ENCODE data around the gene ARHGAP24. TPM values are rescaled to one million over a fixed set of nuclear protein-coding genes. Genes with fewer than 3 reads are reported as not detected.

Gene ARHGAP24
- total and polyA plus RNA-seq, 9 donors = 6.6 to 16.7 (median 10.0) TPM

GRCh38 chr4:85491527-85491926 is 16.6 kb downstream of the ARHGAP24 start:
- Histone ChIP-seq H3K9me3 (no peaks in the 10 kb centered on the region), H3K27me3 (no peaks in the 10 kb centered on the region), H3K36me3 (no peaks in the 10 kb centered on the region), H3K4me1 (ENCODE audit: insufficient read depth) (peaks cover 2% of the 10 kb centered on the region), H3K4me3 (no peak overlapping the region), H3K27ac (no peak overlapping the region)
- DNase-seq = no peak
- TF ChIP-seq CTCF (IDR thresholded peaks at IDR 0.05) (no peak), POLR2A (IDR thresholded peaks at IDR 0.05) (no peak), EP300 (IDR thresholded peaks at IDR 0.05) (no peak)
- intact Hi-C loops (cut with DNase I) = no loop called here

DNA sequence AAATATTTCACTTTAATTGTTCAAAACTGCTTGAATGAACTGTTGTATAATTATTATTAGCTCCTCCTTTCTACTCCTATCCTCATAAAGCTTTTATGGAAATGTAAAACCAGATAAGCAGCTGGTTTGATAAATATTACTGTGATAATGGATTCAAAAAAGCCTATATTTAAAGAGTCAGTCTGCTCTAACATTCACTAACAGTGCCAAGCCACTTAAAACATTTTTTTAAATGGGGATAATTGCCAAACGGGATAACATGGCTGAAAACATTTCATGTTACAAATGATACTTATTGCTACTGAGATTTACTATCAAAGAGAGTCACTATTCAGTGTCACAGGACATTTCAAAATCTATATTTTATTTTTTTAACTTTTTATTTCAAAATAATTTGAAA is 17.4 kb downstream of the ARHGAP24 start:
- intact Hi-C loops (cut with DNase I) = no loop called here
- 58 to 63% (median 59%) methylated on average over 1 of the region's 1 CpG for WGBS, 3 donors

DNA sequence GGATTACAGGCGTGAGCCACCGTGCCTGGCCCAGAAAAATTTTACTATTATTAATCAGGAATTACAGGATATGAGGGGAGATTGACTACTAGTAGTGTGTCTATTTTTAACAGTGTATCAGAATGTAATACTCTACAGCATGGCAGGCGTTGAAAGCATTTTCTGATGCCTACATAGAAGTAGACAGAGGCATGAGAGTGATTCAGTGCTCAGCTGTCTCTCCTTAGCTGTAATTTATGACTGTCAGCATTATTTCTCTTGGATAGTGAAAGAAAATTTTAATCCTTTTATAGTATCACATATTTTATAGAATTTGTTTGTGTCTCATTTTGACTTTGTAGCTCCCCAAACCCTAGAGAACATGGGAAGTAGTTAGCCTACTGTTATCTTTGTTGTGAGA is 20.7 kb downstream of the ARHGAP24 start:
- no peak overlapping the region for H3K4me3 ChIP-seq
- 82 to 91% (median 90%) methylated on average over 3 of the region's 3 CpGs for WGBS, 3 donors
- DNase-seq = no peak
- peaks cover 8% of the 10 kb centered on the region for H3K4me1 ChIP-seq (ENCODE audit: insufficient read depth)
- H3K36me3 ChIP-seq = no peaks in the 10 kb centered on the region
- no peak for TF ChIP-seq EP300 (IDR thresholded peaks at IDR 0.05)
- no peak for TF ChIP-seq POLR2A (IDR thresholded peaks at IDR 0.05)
- TF ChIP-seq CTCF (IDR thresholded peaks at IDR 0.05) = no peak
- H3K27ac ChIP-seq = no peak overlapping the region
- H3K9me3 ChIP-seq = no peaks in the 10 kb centered on the region
- no peaks in the 10 kb centered on the region for H3K27me3 ChIP-seq
- intact Hi-C loops (cut with DNase I) = no loop called here

More for the DNA sequence above, 17.4 kb downstream of the ARHGAP24 start:
- Histone ChIP-seq H3K36me3 (no peaks in the 10 kb centered on the region), H3K27ac (no peak overlapping the region), H3K4me1 (ENCODE audit: insufficient read depth) (peaks cover 2% of the 10 kb centered on the region), H3K9me3 (no peaks in the 10 kb centered on the region), H3K4me3 (no peak overlapping the region), H3K27me3 (no peaks in the 10 kb centered on the region)
- no peak for TF ChIP-seq POLR2A (IDR thresholded peaks at IDR 0.05)
- TF ChIP-seq EP300 (IDR thresholded peaks at IDR 0.05) = no peak
- no peak for TF ChIP-seq CTCF (IDR thresholded peaks at IDR 0.05)
- no peak for DNase-seq

- H3K4me3 ChIP-seq = no peak overlapping the region
- no peak for TF ChIP-seq POLR2A (IDR thresholded peaks at IDR 0.05)
- TF ChIP-seq CTCF (IDR thresholded peaks at IDR 0.05) = no peak
- TF ChIP-seq EP300 (IDR thresholded peaks at IDR 0.05) = no peak
- H3K27me3 ChIP-seq = no peaks in the 10 kb centered on the region
- no peak overlapping the region for H3K27ac ChIP-seq
- peaks cover 8% of the 10 kb centered on the region for H3K4me1 ChIP-seq (ENCODE audit: insufficient read depth)
- 42 to 52% (median 45%) methylated on average over 8 of the region's 8 CpGs for WGBS, 3 donors
- intact Hi-C loops (cut with DNase I) = no loop called here
- no peaks in the 10 kb centered on the region for H3K36me3 ChIP-seq
- no peaks in the 10 kb centered on the region for H3K9me3 ChIP-seq
- no peak for DNase-seq
Measured at GRCh38 chr4:85496126-85496849, 21.3 kb downstream of the ARHGAP24 start.

All from ovary (tissue), 9 donors.